Testis (tissue), 3 donors: ENCODE measurements around the gene COIL. TPM values are rescaled to one million over a fixed set of nuclear protein-coding genes. Genes with fewer than 3 reads are reported as not detected.

Source experiments
- DNase-seq: peaks from one replicate; pipeline ENCODE4 v3.0.0-alpha.2; 2019
- H3K27ac ChIP-seq, 2 donors: fragments of 200-600 bp; sonication (generic); one replicate each; pipeline ENCODE4 v1.5.1; 2019
- H3K27me3 ChIP-seq: fragments of 200-600 bp; sonication (generic); one replicate; pipeline ENCODE4 v1.5.1; 2019
- H3K36me3 ChIP-seq: fragments of 200-600 bp; sonication (generic); one replicate; pipeline ENCODE4 v1.5.1; 2017; ENCODE audit warnings: low read depth; ENCODE audit errors: missing control alignments
- H3K4me1 ChIP-seq: fragments of 200-600 bp; sonication (generic); one replicate; pipeline ENCODE4 v1.5.1; 2019
- H3K4me3 ChIP-seq, 2 donors: fragments of 200-600 bp; sonication (generic); one replicate each; pipeline ENCODE4 v1.5.1; 2017 to 2019
- H3K9me3 ChIP-seq: fragments of 200-600 bp; sonication (generic); one replicate; pipeline ENCODE4 v1.5.1; 2017
- CTCF ChIP-seq, 3 experiments: fragments of 450-650 bp in 2 of 3; fragments of 200-600 bp in 1 of 3; sonication (generic) in 1 of 3; IDR thresholded peaks; one replicate each; pipeline ENCODE4 v1.5.1; 2016 to 2019; ENCODE audit warnings: antibody characterized with exemption in 3 of 3, mild to moderate bottlenecking in 2 of 3, moderate library complexity in 1 of 3
- POLR2A ChIP-seq: fragments of 450-650 bp; IDR thresholded peaks from one replicate; pipeline ENCODE4 v1.6.1; 2017; ENCODE audit warnings: antibody characterized with exemption, mild to moderate bottlenecking, moderate library complexity
- WGBS, 2 donors: methylation state at CpG; one replicate each; pipeline ENCODE4 v1.1.5; 2018; 5-methylcytosine and 5-hydroxymethylcytosine counted together
- intact Hi-C: fragments of 100-400 bp; cut with DNase I; formaldehyde crosslinking; loops from one replicate; pipeline ENCODE4 v1.15.1; 2023; ENCODE audit warnings: low total_unique reads
- polyA plus RNA-seq: library from polyadenylated mRNA; stranded (reverse); fragments of 350-450 nt; fragmentation: Illumina TruSeq; extraction: RNeasy Lipid Tissue Mini Kit (QIAGEN cat#74804); gene quantifications from one replicate; pipeline ENCODE4 v1.2.3, GENCODE V29; 2014; ENCODE audit warnings: low read depth, low replicate concordance; ENCODE audit not compliant: insufficient read depth
- total RNA-seq, 2 donors: library from RNA; depleted of rRNA; stranded (reverse); fragments of >200 nt; gene quantifications; one replicate each; pipeline ENCODE4 v1.2.3, GENCODE V29; 2016

The COIL gene
- total and polyA plus RNA-seq, 3 donors from 2014 or later = 48.4 to 214 (median 87.6) TPM

GRCh38 chr17:56937687-56938086 is 23.2 kb downstream of the COIL start:
- H3K27ac ChIP-seq = no peak overlapping the region
- peaks cover 3% of the 10 kb centered on the region for H3K4me1 ChIP-seq
- intact Hi-C loops = no loop called here
- 82 to 85% methylated on average over 2 of the region's 2 CpGs for WGBS, 2 donors
- H3K36me3 ChIP-seq = no peaks in the 10 kb centered on the region
- DNase-seq = no peak
- H3K27me3 ChIP-seq = no peaks in the 10 kb centered on the region
- H3K9me3 ChIP-seq = no peaks in the 10 kb centered on the region
- H3K4me3 ChIP-seq = no peak overlapping the region
- TF ChIP-seq CTCF (IDR thresholded peaks at IDR 0.05) = no peak
- no peak for TF ChIP-seq POLR2A

GRCh38 chr17:56936697-56937322 is 24.0 kb downstream of the COIL start:
- H3K9me3 ChIP-seq = no peaks in the 10 kb centered on the region
- H3K27ac ChIP-seq = no peak overlapping the region
- TF ChIP-seq POLR2A = no peak
- no peak for TF ChIP-seq CTCF (IDR thresholded peaks at IDR 0.05)
- WGBS, 2 donors = 83 to 89% methylated on average over 6 of the region's 6 CpGs
- H3K4me1 ChIP-seq = peaks cover 3% of the 10 kb centered on the region
- DNase-seq = no peak
- no peaks in the 10 kb centered on the region for H3K27me3 ChIP-seq
- intact Hi-C loops = no loop called here
- H3K36me3 ChIP-seq = no peaks in the 10 kb centered on the region
- H3K4me3 ChIP-seq = no peak overlapping the region

GRCh38 chr17:56935461-56935860 is 25.4 kb downstream of the COIL start:
- H3K9me3 ChIP-seq = no peaks in the 10 kb centered on the region
- H3K4me1 ChIP-seq = peaks cover 3% of the 10 kb centered on the region
- TF ChIP-seq POLR2A = no peak
- TF ChIP-seq CTCF (IDR thresholded peaks at IDR 0.05) = no peak
- no peak overlapping the region for H3K4me3 ChIP-seq
- no peaks in the 10 kb centered on the region for H3K36me3 ChIP-seq
- DNase-seq = no peak
- 91 to 93% methylated on average over 3 of the region's 3 CpGs for WGBS, 2 donors
- no peaks in the 10 kb centered on the region for H3K27me3 ChIP-seq
- no peak overlapping the region for H3K27ac ChIP-seq
- intact Hi-C loops = no loop called here

GRCh38 chr17:56934280-56934679 is 26.6 kb downstream of the COIL start:
- no peak for DNase-seq
- TF ChIP-seq POLR2A (no peak), CTCF (IDR thresholded peaks at IDR 0.05) (no peak)
- no peaks in the 10 kb centered on the region for H3K27me3 ChIP-seq
- no peak overlapping the region for H3K27ac ChIP-seq
- no peaks in the 10 kb centered on the region for H3K36me3 ChIP-seq
- H3K9me3 ChIP-seq = no peaks in the 10 kb centered on the region
- H3K4me1 ChIP-seq = peaks cover 3% of the 10 kb centered on the region
- 96 to 98% methylated on average over 4 of the region's 4 CpGs for WGBS, 2 donors
- no peak overlapping the region for H3K4me3 ChIP-seq
- intact Hi-C loops = no loop called here

- no peaks in the 10 kb centered on the region for H3K9me3 ChIP-seq
- 74 to 81% methylated on average over 1 of the region's 1 CpG for WGBS, 2 donors
- TF ChIP-seq CTCF (IDR thresholded peaks at IDR 0.05) (no peak), POLR2A (no peak)
- H3K36me3 ChIP-seq = no peaks in the 10 kb centered on the region
- H3K4me3 ChIP-seq = no peak overlapping the region
- peaks cover 3% of the 10 kb centered on the region for H3K4me1 ChIP-seq
- no peak for DNase-seq
- intact Hi-C loops = no loop called here
- no peaks in the 10 kb centered on the region for H3K27me3 ChIP-seq
- H3K27ac ChIP-seq = no peak overlapping the region
Observed at GRCh38 chr17:56933868-56934267, 27.0 kb downstream of the COIL start.
